ENCODE results near the gene GPR132. TPM values are rescaled to one million over a fixed set of nuclear protein-coding genes. Genes with fewer than 3 reads are reported as not detected.
"Not testable (repeated sequence)": the region's sequence is repeated elsewhere in the genome, so short reads cannot be mapped to it uniquely, and the experiment has no call there.

The GPR132 gene
- total RNA-seq, 1 donor from 2014 or later = not detected

DNA sequence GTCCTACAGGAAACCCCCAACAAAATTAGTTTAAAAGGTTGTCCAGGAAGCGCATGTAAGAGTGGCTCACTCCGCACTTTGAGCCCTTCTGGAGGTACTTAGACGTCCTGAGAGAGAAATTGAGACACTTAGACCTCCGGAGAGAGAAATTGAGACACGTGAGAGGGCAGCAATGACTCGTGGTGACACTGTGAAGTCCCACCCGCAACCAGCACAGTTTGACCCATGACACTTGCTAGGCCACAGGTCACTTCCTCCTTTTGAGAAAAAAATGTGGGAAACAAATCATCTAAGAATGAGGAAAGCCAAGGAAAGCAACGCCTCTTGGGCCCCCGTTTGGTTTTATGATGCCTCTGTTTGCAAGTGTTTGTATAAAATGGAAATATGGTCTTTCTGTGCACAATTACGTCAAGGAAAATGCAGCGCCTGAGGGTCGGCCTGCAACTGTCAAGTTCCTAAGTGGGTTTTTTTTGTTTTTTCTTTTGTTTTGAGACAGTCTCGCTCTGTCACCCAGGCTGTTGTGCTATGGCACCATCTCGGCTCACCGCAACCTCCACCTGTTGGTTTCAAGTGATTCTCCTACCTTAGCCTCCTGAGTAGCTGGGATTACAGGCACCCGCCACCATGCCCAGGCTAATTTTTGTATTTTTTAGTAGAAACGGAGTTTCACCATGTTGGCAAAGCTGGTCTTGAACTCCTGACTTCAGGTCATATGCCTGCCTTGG, 30.8 kb downstream of the GPR132 start:
- Histone ChIP-seq H3K9me3 (no peaks in the 10 kb centered on the region), H3K27ac (no peak overlapping the region), H3K36me3 (no peaks in the 10 kb centered on the region), H3K27me3 (no peaks in the 10 kb centered on the region), H3K4me1 (no peaks in the 10 kb centered on the region), H3K4me3 (no peak overlapping the region)
- TF ChIP-seq CTCF (IDR thresholded peaks at IDR 0.05) = no peak
- intact Hi-C loops (cut with DNase I) = no loop called here
- no peak for DNase-seq (ENCODE audit: low spot score in 2 of 2)

- peak overlapping the region in 1 of 2 donors; percentile 15 for H3K27ac ChIP-seq
- H3K27me3 ChIP-seq; H3K36me3 ChIP-seq; intact Hi-C loops (cut with DNase I); DNase-seq (ENCODE audit: low spot score in 2 of 2); H3K9me3 ChIP-seq; H3K4me1 ChIP-seq: not testable (repeated sequence)
- peak overlapping the region; percentile 40 to 45 for H3K4me3 ChIP-seq
These were observed 31.8 kb downstream of the GPR132 start for GRCh38 chr14:105033412-105033900.

- H3K27me3 ChIP-seq; DNase-seq (ENCODE audit: low spot score in 2 of 2); H3K9me3 ChIP-seq; H3K27ac ChIP-seq; H3K36me3 ChIP-seq; intact Hi-C loops (cut with DNase I); H3K4me1 ChIP-seq: not testable (repeated sequence)
- peak overlapping the region in 1 of 2 donors; percentile 45 for H3K4me3 ChIP-seq
These were observed 32.8 kb downstream of the GPR132 start for GRCh38 chr14:105032451-105032901.

- TF ChIP-seq CTCF (IDR thresholded peaks at IDR 0.05) = no peak
- intact Hi-C loops (cut with DNase I) = no loop called here
These were observed 34.3 kb downstream of the GPR132 start for GRCh38 chr14:105030836-105031396.

DNA sequence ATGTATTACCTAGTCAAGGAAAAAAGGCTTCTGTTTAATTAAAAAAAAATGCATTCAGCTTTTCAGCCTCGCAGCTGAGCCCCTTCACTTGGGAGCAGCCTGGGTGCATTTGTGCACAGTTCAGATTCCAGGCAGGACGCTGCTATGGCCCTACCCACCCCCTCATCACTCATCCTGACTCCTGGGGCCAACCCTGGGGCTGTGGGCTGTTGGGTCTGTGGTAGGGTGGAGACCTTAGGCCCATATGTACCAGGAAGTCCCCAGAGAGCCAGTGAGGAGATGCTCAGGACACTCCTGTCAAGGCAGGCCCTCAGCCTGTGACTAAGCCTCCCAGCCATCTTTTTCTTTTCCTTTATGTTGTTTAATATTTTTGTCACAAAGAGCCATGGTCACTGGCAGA, 35.0 kb downstream of the GPR132 start:
- no peak overlapping the region for H3K4me3 ChIP-seq
- peaks cover 0 to 6% of the 10 kb centered on the region in 2 donors for H3K4me1 ChIP-seq
- DNase-seq (ENCODE audit: low spot score in 2 of 2) = no peak
- TF ChIP-seq CTCF (IDR thresholded peaks at IDR 0.05) = no peak
- H3K9me3 ChIP-seq = no peaks in the 10 kb centered on the region
- no peaks in the 10 kb centered on the region for H3K27me3 ChIP-seq
- intact Hi-C loops (cut with DNase I) = no loop called here
- H3K36me3 ChIP-seq = no peaks in the 10 kb centered on the region
- H3K27ac ChIP-seq = no peak overlapping the region

More at GRCh38 chr14:105030836-105031396, 34.3 kb downstream of the GPR132 start:
- H3K36me3 ChIP-seq = no peaks in the 10 kb centered on the region
- H3K9me3 ChIP-seq = no peaks in the 10 kb centered on the region
- DNase-seq (ENCODE audit: low spot score in 2 of 2) = no peak
- no peaks in the 10 kb centered on the region for H3K27me3 ChIP-seq
- H3K27ac ChIP-seq = no peak overlapping the region
- peaks cover 0 to 6% of the 10 kb centered on the region in 2 donors for H3K4me1 ChIP-seq
- H3K4me3 ChIP-seq = no peak overlapping the region

DNA sequence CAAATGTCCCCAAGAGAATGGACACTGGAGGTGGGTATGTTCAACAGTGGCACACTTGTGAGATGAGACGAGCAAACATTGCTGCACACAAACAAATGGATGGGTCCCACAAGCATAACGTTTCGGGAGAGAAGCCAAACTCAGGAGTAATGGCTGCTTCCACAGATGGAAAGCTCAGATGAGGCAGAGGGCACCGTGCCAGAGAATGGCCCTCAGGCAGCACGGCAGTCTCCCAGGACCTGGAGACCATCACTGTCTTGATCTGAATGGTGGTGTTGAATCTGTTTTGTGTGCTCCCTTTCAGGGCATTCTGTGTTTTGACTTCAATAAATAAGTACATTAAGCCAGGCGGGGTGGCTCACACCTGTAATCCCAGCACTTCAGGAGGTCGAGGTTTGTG, 35.8 kb downstream of the GPR132 start:
- Histone ChIP-seq H3K4me3 (no peak overlapping the region), H3K4me1 (peaks cover 0 to 6% of the 10 kb centered on the region in 2 donors), H3K27ac (no peak overlapping the region), H3K36me3 (no peaks in the 10 kb centered on the region), H3K27me3 (no peaks in the 10 kb centered on the region), H3K9me3 (no peaks in the 10 kb centered on the region)
- TF ChIP-seq CTCF (IDR thresholded peaks at IDR 0.05) = no peak
- DNase-seq (ENCODE audit: low spot score in 2 of 2) = no peak
- intact Hi-C loops (cut with DNase I) = loop anchor here (10.0 kb wide), 1 partner anchor 455 kb away; the partner anchor contains the start of gene CRIP1
